Esophagus muscularis mucosa (tissue), 4 donors: ENCODE measurements around the gene SNRPE.

Experiments
- CTCF ChIP-seq, 3 experiments: fragments of 200-600 bp in 2 of 3; fragments of 450-650 bp in 1 of 3; sonication (generic) in 2 of 3; IDR thresholded peaks; one replicate each; pipeline ENCODE4 v1.5.1; 2017 to 2019; ENCODE audit warnings: antibody characterized with exemption in 3 of 3, mild to moderate bottlenecking in 2 of 3, moderate library complexity in 1 of 3
- EP300 ChIP-seq: sonication (generic); formaldehyde crosslinking; IDR thresholded peaks from one replicate; pipeline ENCODE4 v1.6.1; 2017; ENCODE audit warnings: antibody characterized with exemption
- POLR2A ChIP-seq: fragments of 450-650 bp; IDR thresholded peaks from one replicate; pipeline ENCODE4 v1.6.1; 2017; ENCODE audit warnings: antibody characterized with exemption, moderate library complexity, mild to moderate bottlenecking, low read depth
- POLR2AphosphoS5 ChIP-seq, 2 donors: sonication (generic); formaldehyde crosslinking; IDR thresholded peaks; one replicate each; pipeline ENCODE4 v1.6.1; 2017; ENCODE audit warnings: antibody characterized with exemption in 2 of 2

GRCh38 chr1:203860396-203861025, 888 bp upstream of the SNRPE start:
- no peak for TF ChIP-seq POLR2AphosphoS5 (IDR thresholded peaks at IDR 0.05)
- no peak for TF ChIP-seq CTCF (IDR thresholded peaks at IDR 0.05)
- no peak for TF ChIP-seq POLR2A
- no peak for TF ChIP-seq EP300
